Spleen (tissue), 7 donors: ENCODE data around the gene PSMD7.

Experiments used
- CTCF ChIP-seq, 11 experiments: fragments of 200-600 bp in 7 of 11; fragments of 450-650 bp in 4 of 11; sonication (generic) in 4 of 11; IDR thresholded peaks in 8 of 11; conservative IDR thresholded peaks in 3 of 11; 1 replicate in 7 of 11; 2 replicates in 4 of 11; pipeline versions ENCODE4 v1.4.0 to v1.8.0; 2016 to 2021; ENCODE audit warnings: antibody characterized with exemption in 11 of 11, inconsistent platforms in 4 of 11, mild to moderate bottlenecking in 1 of 11
- POLR2A ChIP-seq, 3 donors: fragments of 450-650 bp; IDR thresholded peaks; one replicate each; pipeline ENCODE4 v1.5.1; 2017; ENCODE audit warnings: antibody characterized with exemption in 3 of 3, mild to moderate bottlenecking in 1 of 3
- POLR2AphosphoS5 ChIP-seq, 3 donors: sonication (generic); formaldehyde crosslinking; IDR thresholded peaks; one replicate each; pipeline ENCODE4 v1.5.1; 2017; ENCODE audit warnings: antibody characterized with exemption in 3 of 3
- donor health status: DM: no; HTN: no; CAD: no; lungs with moderate emphysema.
- donor health status: DM: no; HTN: no; CAD: no.
- donor health status: DM: no; HTN: no; CAD: no.

GRCh38 chr16:74290356-74290755, 6.3 kb upstream of the PSMD7 start:
- TF ChIP-seq CTCF (IDR thresholded peaks at IDR 0.05 in 8 of 11, conservative IDR thresholded peaks at IDR 0.05 in 3 of 11) (no peak), POLR2A (IDR thresholded peaks at IDR 0.05) (no peak), POLR2AphosphoS5 (IDR thresholded peaks at IDR 0.05) (no peak)
